Stimulated activated CD4-positive, alpha-beta T cell treated with anti-CD3 and anti-CD28 coated beads, Interleukin-15, amount 100 ng/mL, for 48 hours (primary cell): ENCODE measurements around the gene KCNMA1.

ENCODE experiments used
- DNase-seq, 2 donors: peaks; one replicate each; pipeline ENCODE4 v3.0.0-alpha.2; 2020; ENCODE audit warnings: low read depth in 2 of 2

The KCNMA1 gene

GRCh38 chr10:76991621-76992020 is 646.0 kb downstream of the KCNMA1 start:
- no peak for DNase-seq

GRCh38 chr10:76990561-76990960 is 647.0 kb downstream of the KCNMA1 start:
- no peak for DNase-seq

GRCh38 chr10:76984559-76985443 is 652.8 kb downstream of the KCNMA1 start:
- DNase-seq: peak; percentile 16 to 57

GRCh38 chr10:76983624-76984023 is 654.0 kb downstream of the KCNMA1 start:
- DNase-seq: no peak

- DNase-seq: no peak
Measured at GRCh38 chr10:76982671-76983070, 654.9 kb downstream of the KCNMA1 start.

GRCh38 chr10:76981251-76981650 is 656.4 kb downstream of the KCNMA1 start:
- no peak for DNase-seq

GRCh38 chr10:76977901-76978300 is 659.7 kb downstream of the KCNMA1 start:
- DNase-seq: no peak

GRCh38 chr10:76977046-76977445 is 660.6 kb downstream of the KCNMA1 start:
- DNase-seq: no peak

GRCh38 chr10:76976142-76976541 is 661.5 kb downstream of the KCNMA1 start:
- no peak for DNase-seq

GRCh38 chr10:76975126-76975525 is 662.5 kb downstream of the KCNMA1 start:
- DNase-seq: no peak

GRCh38 chr10:76974017-76974691 is 663.5 kb downstream of the KCNMA1 start:
- no peak for DNase-seq

- DNase-seq: no peak
Measured at GRCh38 chr10:76973091-76974016, 664.3 kb downstream of the KCNMA1 start.

GRCh38 chr10:76972541-76972940 is 665.1 kb downstream of the KCNMA1 start:
- no peak for DNase-seq

GRCh38 chr10:76971547-76972170 is 665.9 kb downstream of the KCNMA1 start:
- no peak for DNase-seq

GRCh38 chr10:76970711-76971519 is 666.7 kb downstream of the KCNMA1 start:
- no peak for DNase-seq

GRCh38 chr10:76969366-76969948 is 668.2 kb downstream of the KCNMA1 start:
- DNase-seq: no peak

- no peak for DNase-seq
Measured at GRCh38 chr10:76968483-76968882, 669.1 kb downstream of the KCNMA1 start.

GRCh38 chr10:76962851-76963250 is 674.8 kb downstream of the KCNMA1 start:
- DNase-seq: no peak

GRCh38 chr10:76961841-76962240 is 675.8 kb downstream of the KCNMA1 start:
- no peak for DNase-seq

- DNase-seq: no peak
Measured at GRCh38 chr10:76959111-76959510, 678.5 kb downstream of the KCNMA1 start.
